Upper lobe of left lung (tissue), 6 donors: ENCODE data around the gene HBD. TPM values are rescaled to one million over a fixed set of nuclear protein-coding genes. Genes with fewer than 3 reads are reported as not detected.
"Not testable (repeated sequence)": the region's sequence is repeated elsewhere in the genome, so short reads cannot be mapped to it uniquely, and the experiment has no call there.

Source experiments
- ATAC-seq, 2 donors: fragments of 200-7000 bp; cut with Tn5 transposase; one replicate each; pipeline ENCODE4 v1.9.1; 2022; ENCODE audit warnings: mild to moderate bottlenecking in 2 of 2, moderate library complexity in 2 of 2; ENCODE audit not compliant: low FRiP score in 2 of 2
- DNase-seq, 2 donors: peaks; one replicate each; pipeline ENCODE4 v3.0.0-alpha.2; 2019 to 2020
- H3K27ac ChIP-seq, 4 donors: fragments of 200-600 bp; sonication (generic); one replicate each; pipeline ENCODE4 v1.5.1; 2016 to 2019
- H3K27me3 ChIP-seq, 4 donors: fragments of 200-600 bp; sonication (generic); one replicate each; pipeline ENCODE4 v1.5.1; 2017 to 2019
- H3K36me3 ChIP-seq, 4 donors: fragments of 200-600 bp; sonication (generic); one replicate each; pipeline ENCODE4 v1.5.1; 2016 to 2019
- H3K4me1 ChIP-seq, 4 donors: fragments of 200-600 bp; sonication (generic); one replicate each; pipeline ENCODE4 v1.5.1; 2018 to 2019
- H3K4me3 ChIP-seq, 4 donors: fragments of 200-600 bp; sonication (generic); one replicate each; pipeline ENCODE4 v1.5.1; 2017 to 2019; ENCODE audit warnings: mild to moderate bottlenecking in 2 of 4, moderate library complexity in 1 of 4
- H3K9me3 ChIP-seq, 4 donors: fragments of 200-600 bp; sonication (generic); one replicate each; pipeline ENCODE4 v1.5.1; 2018 to 2019
- EP300 ChIP-seq, 4 donors: sonication (generic); formaldehyde crosslinking; IDR thresholded peaks; one replicate each; pipeline ENCODE4 v1.5.1; 2017; ENCODE audit warnings: antibody characterized with exemption in 4 of 4, control low read depth in 2 of 4
- POLR2A ChIP-seq, 4 donors: fragments of 450-650 bp; IDR thresholded peaks; one replicate each; pipeline ENCODE4 v1.5.1; 2016 to 2017; ENCODE audit warnings: antibody characterized with exemption in 4 of 4, mild to moderate bottlenecking in 2 of 4
- POLR2AphosphoS5 ChIP-seq, 2 donors: sonication (generic); formaldehyde crosslinking; IDR thresholded peaks; one replicate each; pipeline ENCODE4 v1.5.1; 2017; ENCODE audit warnings: antibody characterized with exemption in 2 of 2
- WGBS, 2 donors: methylation state at CpG; one replicate each; pipeline ENCODE4 v1.1.5; 2017 to 2018; 5-methylcytosine and 5-hydroxymethylcytosine counted together
- total RNA-seq, 6 donors: library from RNA; depleted of rRNA in 4 of 6; stranded (reverse); fragments of >200 nt in 4 of 6; gene quantifications; one replicate each; pipeline versions ENCODE4 v1.1.0 to v1.2.1, GENCODE V29; 2016 to 2021
- TF ChIP-seq, protein P1 (sequence below), 6 experiments: fragments of 450-650 bp in 4 of 6; fragments of 200-600 bp in 2 of 6; sonication (generic) in 2 of 6; IDR thresholded peaks; one replicate each; pipeline ENCODE4 v1.5.1; 2016 to 2019; ENCODE audit warnings: antibody characterized with exemption in 6 of 6
- donor health status: DM: no; HTN: no; CAD: no; lungs with moderate emphysema.
- donor health status: DM: no; HTN: yes; CAD: no; lungs with severe emphysema.

Gene HBD
- total RNA-seq, 6 donors from 2014 or later: 7.2 TPM; not detected in 5

DNA sequence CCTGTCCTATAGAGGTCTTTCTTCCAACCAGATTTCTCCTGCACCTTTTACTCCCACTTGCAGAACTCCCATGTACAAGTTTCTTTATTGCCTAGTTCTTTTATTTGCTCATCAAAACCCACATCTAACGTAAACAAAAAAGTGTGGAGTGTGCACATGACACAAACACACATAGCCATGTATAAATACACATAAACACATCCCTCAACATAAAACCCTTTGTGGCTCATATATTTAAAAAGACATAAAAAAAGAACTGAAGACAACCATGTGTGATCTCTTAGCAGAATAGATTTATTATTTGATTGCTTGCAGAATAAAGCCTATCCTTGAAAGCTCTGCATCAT lies 18.6 kb upstream of the HBD start:
- TF ChIP-seq POLR2AphosphoS5 (IDR thresholded peaks at IDR 0.05): no peak
- TF ChIP-seq EP300 (IDR thresholded peaks at IDR 0.05): no peak
- TF ChIP-seq POLR2A (IDR thresholded peaks at IDR 0.05): no peak
- TF ChIP-seq, protein P1, sequence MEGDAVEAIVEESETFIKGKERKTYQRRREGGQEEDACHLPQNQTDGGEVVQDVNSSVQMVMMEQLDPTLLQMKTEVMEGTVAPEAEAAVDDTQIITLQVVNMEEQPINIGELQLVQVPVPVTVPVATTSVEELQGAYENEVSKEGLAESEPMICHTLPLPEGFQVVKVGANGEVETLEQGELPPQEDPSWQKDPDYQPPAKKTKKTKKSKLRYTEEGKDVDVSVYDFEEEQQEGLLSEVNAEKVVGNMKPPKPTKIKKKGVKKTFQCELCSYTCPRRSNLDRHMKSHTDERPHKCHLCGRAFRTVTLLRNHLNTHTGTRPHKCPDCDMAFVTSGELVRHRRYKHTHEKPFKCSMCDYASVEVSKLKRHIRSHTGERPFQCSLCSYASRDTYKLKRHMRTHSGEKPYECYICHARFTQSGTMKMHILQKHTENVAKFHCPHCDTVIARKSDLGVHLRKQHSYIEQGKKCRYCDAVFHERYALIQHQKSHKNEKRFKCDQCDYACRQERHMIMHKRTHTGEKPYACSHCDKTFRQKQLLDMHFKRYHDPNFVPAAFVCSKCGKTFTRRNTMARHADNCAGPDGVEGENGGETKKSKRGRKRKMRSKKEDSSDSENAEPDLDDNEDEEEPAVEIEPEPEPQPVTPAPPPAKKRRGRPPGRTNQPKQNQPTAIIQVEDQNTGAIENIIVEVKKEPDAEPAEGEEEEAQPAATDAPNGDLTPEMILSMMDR (IDR thresholded peaks at IDR 0.05): no peak

DNA sequence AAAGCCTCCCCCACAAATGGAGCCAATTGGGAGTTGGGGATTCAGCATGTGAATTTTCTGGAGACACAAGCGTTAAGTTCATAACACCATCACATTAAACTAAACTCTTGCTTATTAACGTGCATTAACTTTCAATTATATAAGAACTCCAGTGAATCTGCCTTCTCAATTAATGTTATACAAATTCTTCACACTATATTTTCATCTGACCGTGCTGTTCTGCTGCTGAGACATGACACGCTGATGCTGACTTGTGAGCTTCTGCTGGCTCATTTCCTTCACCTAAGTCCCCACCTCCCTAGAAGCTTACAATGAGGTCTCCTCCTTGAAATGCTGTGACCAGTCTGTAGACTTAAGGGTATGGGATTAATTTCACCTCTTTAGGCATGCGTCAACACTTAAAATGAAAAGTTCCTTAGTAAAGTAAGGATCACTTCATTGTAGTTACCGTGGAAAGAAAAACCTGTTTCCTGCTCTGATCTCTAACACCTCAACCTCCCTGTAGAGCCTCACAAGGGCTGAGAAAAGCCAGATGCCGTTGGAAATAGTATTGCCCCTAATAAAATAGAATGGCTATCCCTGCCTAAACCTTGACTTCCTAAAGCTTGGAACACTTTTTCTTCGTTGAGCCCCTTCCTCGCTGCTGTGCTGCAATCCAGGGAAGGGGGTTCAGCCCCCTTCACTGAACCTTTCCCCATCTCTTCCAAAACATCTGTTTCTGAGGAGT lies 18.1 kb upstream of the HBD start:
- no peaks in the 10 kb centered on the region for H3K4me1 ChIP-seq
- no peak for ATAC-seq
- no peaks in the 10 kb centered on the region for H3K9me3 ChIP-seq
- DNase-seq: no peak
- no peak overlapping the region for H3K27ac ChIP-seq
- no peaks in the 10 kb centered on the region for H3K27me3 ChIP-seq
- no peaks in the 10 kb centered on the region for H3K36me3 ChIP-seq
- WGBS, 2 donors: 70 to 75% methylated on average over 9 of the region's 9 CpGs
- H3K4me3 ChIP-seq: no peak overlapping the region
- TF ChIP-seq, protein P1 (IDR thresholded peaks at IDR 0.05): no peak
- TF ChIP-seq EP300 (IDR thresholded peaks at IDR 0.05): no peak
- no peak for TF ChIP-seq POLR2AphosphoS5 (IDR thresholded peaks at IDR 0.05)

More for the DNA sequence above, 18.6 kb upstream of the HBD start:
- no peak for ATAC-seq
- Histone ChIP-seq H3K27me3 (no peaks in the 10 kb centered on the region), H3K4me1 (no peaks in the 10 kb centered on the region), H3K36me3 (no peaks in the 10 kb centered on the region), H3K27ac (no peak overlapping the region), H3K9me3 (no peaks in the 10 kb centered on the region), H3K4me3 (no peak overlapping the region)
- WGBS, 2 donors: 70 to 76% methylated on average over 1 of the region's 1 CpG
- DNase-seq: no peak

DNA sequence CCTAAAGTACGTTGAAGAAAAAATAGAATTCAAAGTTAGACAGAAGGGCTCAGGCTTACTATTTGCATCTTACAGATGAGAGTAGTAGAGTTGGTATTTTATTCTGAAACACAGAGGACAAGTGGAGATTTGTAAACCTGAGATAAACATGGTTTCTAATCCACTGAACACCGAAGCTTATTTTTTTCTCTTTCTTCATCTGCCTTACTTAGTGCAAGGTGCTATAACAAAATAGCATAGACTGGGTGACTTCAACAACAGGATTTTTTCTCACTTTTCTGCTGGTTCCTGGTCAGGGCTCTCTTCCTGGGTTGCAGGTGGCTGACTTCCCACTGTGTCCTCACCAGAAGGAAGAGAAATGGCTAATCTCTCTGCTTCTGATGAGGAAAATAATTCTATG lies 17.5 kb upstream of the HBD start:
- WGBS, 2 donors: 40 to 63% methylated on average over 2 of the region's 2 CpGs
- DNase-seq (no peak), ATAC-seq (no peak)
- TF ChIP-seq POLR2A (IDR thresholded peaks at IDR 0.05) (no peak), EP300 (IDR thresholded peaks at IDR 0.05) (no peak), POLR2AphosphoS5 (IDR thresholded peaks at IDR 0.05) (no peak)
- TF ChIP-seq, protein P1 (IDR thresholded peaks at IDR 0.05): no peak
- H3K4me3 ChIP-seq: no peak overlapping the region
- H3K9me3 ChIP-seq: no peaks in the 10 kb centered on the region
- H3K4me1 ChIP-seq: no peaks in the 10 kb centered on the region
- no peak overlapping the region for H3K27ac ChIP-seq
- H3K36me3 ChIP-seq: no peaks in the 10 kb centered on the region
- H3K27me3 ChIP-seq: no peaks in the 10 kb centered on the region

DNA sequence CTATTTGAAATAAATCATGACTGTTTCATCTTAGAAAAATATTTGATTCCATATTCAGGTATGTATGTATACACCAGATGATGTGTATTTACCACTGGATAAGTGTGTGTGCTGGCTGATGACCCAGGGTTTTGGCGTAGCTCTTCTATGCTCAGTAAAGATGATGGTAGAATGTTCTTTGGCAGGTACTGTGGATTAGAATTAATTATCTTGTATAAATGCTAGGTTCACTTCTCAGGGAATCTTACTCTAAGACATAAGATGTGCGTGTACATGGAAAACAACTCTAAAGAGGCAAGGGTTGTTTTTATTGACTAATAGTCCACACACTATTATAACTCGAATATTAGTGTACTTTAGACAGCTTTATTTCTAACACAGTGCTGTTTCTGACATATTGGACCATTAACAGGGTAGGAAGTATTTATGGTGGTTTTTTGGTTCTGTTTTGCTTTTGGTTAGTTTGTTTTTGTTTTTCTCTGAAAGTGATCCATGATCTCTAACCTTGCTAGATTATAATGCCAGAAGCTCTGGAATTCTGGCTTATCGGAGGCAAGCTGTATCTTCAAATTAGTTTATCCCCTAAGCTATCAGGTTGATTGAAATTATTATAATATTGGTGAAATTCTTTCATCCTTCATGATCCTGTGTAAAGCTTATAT lies 16.4 kb upstream of the HBD start:
- TF ChIP-seq EP300 (IDR thresholded peaks at IDR 0.05) (no peak), POLR2AphosphoS5 (IDR thresholded peaks at IDR 0.05) (no peak), POLR2A (IDR thresholded peaks at IDR 0.05) (no peak)
- TF ChIP-seq, protein P1 (IDR thresholded peaks at IDR 0.05): no peak
- ATAC-seq (no peak), DNase-seq (no peak)
- Histone ChIP-seq H3K27ac (no peak overlapping the region), H3K9me3 (no peaks in the 10 kb centered on the region), H3K4me1 (no peaks in the 10 kb centered on the region), H3K36me3 (no peaks in the 10 kb centered on the region), H3K4me3 (no peak overlapping the region), H3K27me3 (no peaks in the 10 kb centered on the region)
- WGBS, 2 donors: 85 to 91% methylated on average over 4 of the region's 4 CpGs

DNA sequence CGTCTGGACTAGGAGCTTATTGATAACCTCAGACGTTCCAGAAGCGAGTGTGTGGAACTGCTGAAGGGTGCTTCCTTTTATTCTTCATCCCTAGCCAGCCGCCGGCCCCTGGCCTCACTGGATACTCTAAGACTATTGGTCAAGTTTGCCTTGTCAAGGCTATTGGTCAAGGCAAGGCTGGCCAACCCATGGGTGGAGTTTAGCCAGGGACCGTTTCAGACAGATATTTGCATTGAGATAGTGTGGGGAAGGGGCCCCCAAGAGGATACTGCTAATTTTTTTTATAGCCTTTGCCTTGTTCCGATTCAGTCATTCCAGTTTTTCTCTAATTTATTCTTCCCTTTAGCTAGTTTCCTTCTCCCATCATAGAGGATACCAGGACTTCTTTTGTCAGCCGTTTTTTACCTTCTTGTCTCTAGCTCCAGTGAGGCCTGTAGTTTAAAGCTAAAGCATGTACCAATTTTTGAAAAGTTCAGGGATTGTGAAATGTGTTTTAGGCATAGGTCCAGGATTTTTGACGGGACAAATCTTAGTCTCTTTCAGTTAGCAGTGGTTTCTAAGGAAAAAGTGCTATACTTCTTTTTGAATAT lies 15.6 kb upstream of the HBD start, which contains the start of gene HBG1:
Gene HBG1, minus strand, starts transcription at position 51 of the 590 bp plus-strand sequence. CDS start 53 bp downstream, outside the sequence.
- not testable (repeated sequence) for H3K36me3 ChIP-seq, H3K4me3 ChIP-seq, H3K4me1 ChIP-seq, ATAC-seq, H3K9me3 ChIP-seq, DNase-seq, H3K27me3 ChIP-seq, H3K27ac ChIP-seq
- 58% methylated on average over 2 to 4 of the region's 9 CpGs for WGBS, 2 donors

DNA sequence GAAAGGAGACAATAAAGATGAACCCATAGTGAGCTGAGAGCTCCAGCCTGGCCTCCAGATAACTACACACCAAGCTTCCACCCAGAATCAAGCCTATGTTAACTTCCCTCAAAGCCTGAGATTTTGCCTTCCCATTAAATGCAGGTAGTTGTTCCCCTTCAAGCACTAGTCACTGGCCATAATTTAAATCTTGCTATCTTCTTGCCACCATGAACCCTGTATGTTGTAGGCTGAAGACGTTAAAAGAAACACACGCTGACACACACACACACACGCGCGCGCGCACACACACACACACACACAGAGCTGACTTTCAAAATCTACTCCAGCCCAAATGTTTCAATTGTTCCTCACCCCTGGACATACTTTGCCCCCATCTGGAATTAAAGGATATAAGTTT lies 14.2 kb upstream of the HBD start:
- ATAC-seq, H3K4me1 ChIP-seq, DNase-seq, H3K4me3 ChIP-seq, H3K9me3 ChIP-seq, H3K27ac ChIP-seq, H3K27me3 ChIP-seq, H3K36me3 ChIP-seq: not testable (repeated sequence)
- 75 to 94% methylated on average over 7 of the region's 7 CpGs for WGBS, 2 donors
